OCI-LY1 (cell line): ENCODE results near the gene NFYC.
A peak's percentile ranks its signal among the peaks of the same experiment; 100 is the strongest.

Source experiments
- H2AFZ ChIP-seq: fragments of 200-600 bp; sonication (generic), shearing (Covaris generic); 2 replicates; pipeline ENCODE4 v1.6.0; 2014; ENCODE audit warnings: antibody characterized with exemption, mild to moderate bottlenecking, low read length
- H3F3A ChIP-seq: fragments of 200-600 bp; sonication (generic), shearing (Covaris generic); 2 replicates; pipeline ENCODE4 v1.6.0; 2014; ENCODE audit warnings: mild to moderate bottlenecking, antibody characterized with exemption, low read length, moderate library complexity; ENCODE audit not compliant: insufficient read depth
- H3K27ac ChIP-seq: fragments of 200-600 bp; sonication (generic); 2 replicates; pipeline ENCODE4 v1.5.1; 2014; ENCODE audit warnings: low read length, mixed run types, mild to moderate bottlenecking, low read depth; ENCODE audit not compliant: poor library complexity, severe bottlenecking
- H3K27me3 ChIP-seq: fragments of 200-600 bp; sonication (generic); 2 replicates; pipeline ENCODE4 v1.6.0; 2014; ENCODE audit warnings: antibody characterized with exemption, mild to moderate bottlenecking, low read length, moderate library complexity; ENCODE audit not compliant: insufficient read depth
- H3K36me3 ChIP-seq: fragments of 200-600 bp; sonication (generic); 2 replicates; pipeline ENCODE4 v1.6.1; 2014; ENCODE audit warnings: mild to moderate bottlenecking, antibody characterized with exemption, low read length, moderate library complexity, mixed read lengths; ENCODE audit not compliant: insufficient read depth
- H3K4me1 ChIP-seq: fragments of 200-600 bp; sonication (generic); 2 replicates; pipeline ENCODE4 v1.5.1; 2014; ENCODE audit warnings: mild to moderate bottlenecking, low read length, moderate library complexity; ENCODE audit not compliant: insufficient read depth, severe bottlenecking
- H3K4me2 ChIP-seq: fragments of 200-600 bp; sonication (generic), shearing (Covaris generic); 2 replicates; pipeline ENCODE4 v1.6.1; 2014; ENCODE audit warnings: low read length
- H3K4me3 ChIP-seq: fragments of 200-600 bp; sonication (generic); 2 replicates; pipeline ENCODE4 v1.5.1; 2014; ENCODE audit warnings: low read length, low read depth, mild to moderate bottlenecking, mixed read lengths; ENCODE audit not compliant: poor library complexity, severe bottlenecking
- H3K79me2 ChIP-seq: fragments of 200-600 bp; shearing (Covaris generic); 2 replicates; pipeline ENCODE4 v1.6.1; 2016; ENCODE audit warnings: mixed run types, low read length, mixed read lengths; ENCODE audit not compliant: insufficient read depth
- H3K9ac ChIP-seq: fragments of 200-600 bp; sonication (generic), shearing (Covaris generic); 2 replicates; pipeline ENCODE4 v1.6.1; 2014; ENCODE audit warnings: mild to moderate bottlenecking, low read length, mixed read lengths
- H3K9me2 ChIP-seq: fragments of 200-600 bp; sonication (generic), shearing (Covaris generic); 2 replicates; pipeline ENCODE4 v1.6.1; 2014; ENCODE audit warnings: low read depth, mild to moderate bottlenecking, low read length, mixed read lengths
- H3K9me3 ChIP-seq: fragments of 200-600 bp; shearing (Covaris generic); 2 replicates; pipeline ENCODE4 v1.6.1; 2014; ENCODE audit warnings: low read length, mixed read lengths
- H4K20me1 ChIP-seq: fragments of 200-600 bp; sonication (generic), shearing (Covaris generic); 2 replicates; pipeline ENCODE4 v1.6.0; 2016; ENCODE audit warnings: mild to moderate bottlenecking, low read length; ENCODE audit not compliant: insufficient read depth
- CTCF ChIP-seq: fragments of 200-600 bp; sonication (generic), shearing (Covaris generic); IDR thresholded peaks from 2 replicates; pipeline ENCODE4 v1.5.1; 2017; ENCODE audit warnings: mild to moderate bottlenecking, antibody characterized with exemption, low read length, moderate library complexity, mixed read lengths
- EZH2 ChIP-seq: fragments of 200-600 bp; sonication (generic), shearing (Covaris generic); IDR thresholded peaks from 2 replicates; pipeline ENCODE4 v1.8.0; 2017; ENCODE audit warnings: borderline replicate concordance, mixed run types, mild to moderate bottlenecking, antibody characterized with exemption, low read length, moderate library complexity, mixed read lengths

The NFYC gene

DNA sequence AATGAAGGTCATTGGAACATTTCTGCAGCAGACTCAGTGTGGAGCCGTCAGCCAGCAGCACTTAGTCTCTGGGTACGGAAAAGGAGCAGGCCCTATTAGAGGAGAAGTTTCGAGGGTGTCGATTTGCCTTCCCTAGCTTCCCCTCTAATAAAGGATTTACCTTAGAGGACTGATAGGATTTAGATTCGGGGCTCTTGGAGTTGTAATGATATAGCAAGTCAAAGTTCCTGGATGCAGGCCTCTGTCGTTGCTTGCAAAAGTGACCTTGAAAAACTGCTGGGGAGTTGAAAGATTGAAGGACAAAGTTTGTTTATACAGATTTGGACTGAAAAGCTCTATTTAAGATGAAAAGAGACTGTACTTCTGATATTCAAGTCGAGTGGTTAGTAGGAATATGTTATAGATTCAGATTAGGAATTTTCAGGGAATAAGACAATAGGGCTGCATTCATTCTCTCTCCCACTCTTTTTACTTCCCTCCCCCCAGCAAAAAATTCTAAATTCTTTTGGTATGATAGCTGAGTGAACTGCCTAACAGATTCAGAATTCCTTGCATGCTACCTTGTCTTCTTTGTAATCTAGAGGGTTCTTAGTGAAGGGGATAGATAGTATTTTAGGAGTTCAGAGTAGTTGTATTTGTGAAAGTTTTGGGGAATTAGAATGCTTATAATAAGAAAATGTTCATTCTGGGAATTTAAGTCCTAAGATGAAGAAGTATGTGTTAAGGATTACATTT, 19.2 kb downstream of the NFYC start:
- Histone ChIP-seq H3K9ac (peak overlapping the region; percentile 89), H2AFZ (no peak overlapping the region), H3K36me3 (peaks cover 13% of the 10 kb centered on the region; the same call in 1 of the 2 replicates), H3K79me2 (peaks cover 76% of the 10 kb centered on the region), H3K27me3 (no peaks in the 10 kb centered on the region), H3K4me2 (peak overlapping the region; percentile 91), H3K4me1 (peaks cover 57% of the 10 kb centered on the region), H3K9me2 (no peaks in the 10 kb centered on the region), H4K20me1 (no peaks in the 10 kb centered on the region), H3K4me3 (peak overlapping the region; percentile 82), H3K27ac (peak overlapping the region; percentile 89), H3K9me3 (no peaks in the 10 kb centered on the region; the same call in 1 of the 2 replicates), H3F3A (no peaks in the 10 kb centered on the region)
- TF ChIP-seq CTCF = no peak

DNA sequence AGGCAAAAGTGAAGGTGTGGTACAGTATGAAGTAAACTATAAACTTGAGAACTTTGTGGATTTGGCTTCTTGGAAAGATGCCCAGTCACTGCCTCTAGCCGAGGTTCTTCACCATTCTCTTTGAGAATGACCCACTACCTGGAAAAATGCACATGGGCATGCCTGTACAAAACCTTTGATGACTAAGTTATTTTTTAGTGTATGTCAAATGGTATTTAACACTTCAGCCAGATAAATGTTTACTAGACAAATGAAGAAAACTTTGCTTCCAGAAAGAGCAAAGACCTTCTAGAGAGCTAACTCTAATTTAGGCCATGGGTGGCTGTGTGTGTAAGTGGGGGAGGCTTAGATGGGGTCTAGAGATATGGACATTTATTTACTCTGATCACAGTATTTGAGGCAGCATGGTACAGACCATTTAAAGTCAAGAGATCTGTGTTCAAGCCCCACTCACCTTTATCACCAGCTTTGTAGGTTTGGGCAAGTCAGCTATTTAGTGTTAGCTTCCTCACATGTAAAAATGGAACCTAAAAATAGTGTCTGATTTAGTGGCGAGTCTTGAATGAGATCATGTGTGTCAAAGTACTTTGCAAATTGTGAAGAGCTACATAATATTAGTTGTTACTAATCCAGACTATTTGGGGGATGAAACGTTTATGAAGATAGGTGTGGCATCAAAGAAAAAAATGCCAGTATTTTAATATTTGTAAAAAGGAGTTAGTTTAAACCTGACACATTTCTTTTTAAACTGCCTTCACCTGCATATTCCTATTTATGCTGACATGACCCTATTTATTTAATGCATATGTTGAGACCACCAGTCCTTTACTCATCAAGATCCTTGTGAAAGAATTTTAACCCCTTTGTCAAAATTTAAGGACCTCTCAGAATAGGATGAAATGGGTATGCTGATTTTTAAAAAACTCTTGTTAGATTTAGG, 20.2 kb downstream of the NFYC start:
- peaks cover 17% of the 10 kb centered on the region; the same call in 1 of the 2 replicates for H3K36me3 ChIP-seq
- TF ChIP-seq EZH2 (no peak), CTCF (no peak)
- peak overlapping the region; percentile 91 for H3K4me2 ChIP-seq
- H3K4me3 ChIP-seq = peak overlapping the region; percentile 82
- H3K4me1 ChIP-seq = peaks cover 57% of the 10 kb centered on the region
- no peaks in the 10 kb centered on the region for H3K9me2 ChIP-seq
- no peaks in the 10 kb centered on the region for H4K20me1 ChIP-seq
- H3K9ac ChIP-seq = peak overlapping the region; percentile 89
- peak overlapping the region; percentile 89 for H3K27ac ChIP-seq
- H2AFZ ChIP-seq = no peak overlapping the region
- H3K27me3 ChIP-seq = no peaks in the 10 kb centered on the region
- no peaks in the 10 kb centered on the region for H3K9me3 ChIP-seq
- peaks cover 80% of the 10 kb centered on the region for H3K79me2 ChIP-seq
- no peaks in the 10 kb centered on the region for H3F3A ChIP-seq

GRCh38 chr1:40712405-40712944, 21.0 kb downstream of the NFYC start:
- Histone ChIP-seq H3K9me3 (no peaks in the 10 kb centered on the region), H3K36me3 (peaks cover 18% of the 10 kb centered on the region; the same call in 1 of the 2 replicates), H3K9me2 (no peaks in the 10 kb centered on the region), H3K4me3 (peak overlapping the region; percentile 82), H3K4me1 (peaks cover 57% of the 10 kb centered on the region), H3F3A (no peaks in the 10 kb centered on the region), H4K20me1 (no peaks in the 10 kb centered on the region), H3K27me3 (no peaks in the 10 kb centered on the region), H3K27ac (peak overlapping the region; percentile 89), H3K9ac (no peak overlapping the region; the same call in 1 of the 2 replicates), H3K79me2 (peaks cover 83% of the 10 kb centered on the region), H3K4me2 (peak overlapping the region; percentile 91; the same call in 1 of the 2 replicates), H2AFZ (no peak overlapping the region)
- TF ChIP-seq EZH2 = no peak
- no peak for TF ChIP-seq CTCF
